ENCODE data around the gene COA4.

The COA4 gene

GRCh38 chr11:73839123-73839457 is 37.6 kb downstream of the COA4 start:
- Histone ChIP-seq H3K4me3 (ENCODE audit: severe bottlenecking) (no peak overlapping the region), H3K27ac (ENCODE audit: poor library complexity, severe bottlenecking) (no peak overlapping the region), H3K9me3 (ENCODE audit: severe bottlenecking) (no peaks in the 10 kb centered on the region), H3K36me3 (ENCODE audit: low read depth) (peaks cover 10% of the 10 kb centered on the region), H3K27me3 (ENCODE audit: insufficient read depth, poor library complexity, severe bottlenecking) (no peaks in the 10 kb centered on the region), H3K4me1 (ENCODE audit: insufficient read depth, poor library complexity, severe bottlenecking) (no peaks in the 10 kb centered on the region)
- TF ChIP-seq CTCF (IDR thresholded peaks at IDR 0.05; ENCODE audit: poor library complexity, severe bottlenecking): no peak
- DNase-seq (ENCODE audit: low spot score) (no peak), ATAC-seq (ENCODE audit: low read depth) (no peak)

GRCh38 chr11:73838443-73839122 is 38.1 kb downstream of the COA4 start:
- no peaks in the 10 kb centered on the region for H3K9me3 ChIP-seq (ENCODE audit: severe bottlenecking)
- no peak for DNase-seq (ENCODE audit: low spot score)
- no peak overlapping the region for H3K27ac ChIP-seq (ENCODE audit: poor library complexity, severe bottlenecking)
- H3K36me3 ChIP-seq (ENCODE audit: low read depth): peaks cover 7% of the 10 kb centered on the region
- H3K27me3 ChIP-seq (ENCODE audit: insufficient read depth, poor library complexity, severe bottlenecking): no peaks in the 10 kb centered on the region
- no peak overlapping the region for H3K4me3 ChIP-seq (ENCODE audit: severe bottlenecking)
- no peak for ATAC-seq (ENCODE audit: low read depth)
- TF ChIP-seq CTCF (IDR thresholded peaks at IDR 0.05; ENCODE audit: poor library complexity, severe bottlenecking): no peak
- no peaks in the 10 kb centered on the region for H3K4me1 ChIP-seq (ENCODE audit: insufficient read depth, poor library complexity, severe bottlenecking)

- ATAC-seq (ENCODE audit: low read depth): no peak
- no peak overlapping the region for H3K4me3 ChIP-seq (ENCODE audit: severe bottlenecking)
Measured at GRCh38 chr11:73833067-73833466, 43.6 kb downstream of the COA4 start.

GRCh38 chr11:73830261-73830660 is 46.4 kb downstream of the COA4 start:
- Histone ChIP-seq H3K4me3 (ENCODE audit: severe bottlenecking) (no peak overlapping the region), H3K36me3 (ENCODE audit: low read depth) (peaks cover 12% of the 10 kb centered on the region; the same call in 1 of the 2 replicates), H3K27me3 (ENCODE audit: insufficient read depth, poor library complexity, severe bottlenecking) (no peaks in the 10 kb centered on the region), H3K9me3 (ENCODE audit: severe bottlenecking) (no peaks in the 10 kb centered on the region), H3K4me1 (ENCODE audit: insufficient read depth, poor library complexity, severe bottlenecking) (no peaks in the 10 kb centered on the region), H3K27ac (ENCODE audit: poor library complexity, severe bottlenecking) (no peak overlapping the region)
- no peak for TF ChIP-seq CTCF (IDR thresholded peaks at IDR 0.05; ENCODE audit: poor library complexity, severe bottlenecking)
- ATAC-seq (ENCODE audit: low read depth): no peak
- DNase-seq (ENCODE audit: low spot score): no peak

More at GRCh38 chr11:73833067-73833466, 43.6 kb downstream of the COA4 start:
- no peak overlapping the region for H3K27ac ChIP-seq (ENCODE audit: poor library complexity, severe bottlenecking)
- H3K36me3 ChIP-seq (ENCODE audit: low read depth): peaks cover 12% of the 10 kb centered on the region; the same call in 1 of the 2 replicates
- no peak for TF ChIP-seq CTCF (IDR thresholded peaks at IDR 0.05; ENCODE audit: poor library complexity, severe bottlenecking)
- no peaks in the 10 kb centered on the region for H3K27me3 ChIP-seq (ENCODE audit: insufficient read depth, poor library complexity, severe bottlenecking)
- H3K9me3 ChIP-seq (ENCODE audit: severe bottlenecking): no peaks in the 10 kb centered on the region
- DNase-seq (ENCODE audit: low spot score): no peak
- H3K4me1 ChIP-seq (ENCODE audit: insufficient read depth, poor library complexity, severe bottlenecking): no peaks in the 10 kb centered on the region

Data from RWPE2 (cell line).